ENCODE data around the gene TIMM22.

The TIMM22 gene

GRCh38 chr17:1003633-1003971 is 6.7 kb downstream of the TIMM22 start:
- no peak for DNase-seq

GRCh38 chr17:1003972-1004768 is 7.2 kb downstream of the TIMM22 start:
- DNase-seq, result no peak

GRCh38 chr17:1004769-1005295 is 7.9 kb downstream of the TIMM22 start:
- DNase-seq, result no peak

GRCh38 chr17:1005361-1005946 is 8.5 kb downstream of the TIMM22 start:
- DNase-seq, result no peak

GRCh38 chr17:1006054-1006453 is 9.1 kb downstream of the TIMM22 start:
- no peak for DNase-seq

- DNase-seq, result no peak
These were observed 10.5 kb downstream of the TIMM22 start for GRCh38 chr17:1007310-1008007.

GRCh38 chr17:1008008-1008761 is 11.3 kb downstream of the TIMM22 start:
- DNase-seq, result no peak

- no peak for DNase-seq
These were observed 12.5 kb downstream of the TIMM22 start for GRCh38 chr17:1009229-1010085.

- no peak for DNase-seq
These were observed 13.1 kb downstream of the TIMM22 start for GRCh38 chr17:1010086-1010450.

- DNase-seq, result no peak
These were observed 13.7 kb downstream of the TIMM22 start for GRCh38 chr17:1010586-1010985.

GRCh38 chr17:1011138-1011537 is 14.2 kb downstream of the TIMM22 start:
- no peak for DNase-seq

GRCh38 chr17:1011760-1012735 is 15.1 kb downstream of the TIMM22 start:
- no peak for DNase-seq

GRCh38 chr17:1012823-1013728 is 16.1 kb downstream of the TIMM22 start:
- DNase-seq, result no peak

- no peak for DNase-seq
These were observed 16.8 kb downstream of the TIMM22 start for GRCh38 chr17:1013729-1014090.

- DNase-seq, result no peak
These were observed 21.6 kb downstream of the TIMM22 start for GRCh38 chr17:1018547-1018946.

- DNase-seq, result no peak
These were observed 22.5 kb downstream of the TIMM22 start for GRCh38 chr17:1019451-1019850.

GRCh38 chr17:1021147-1021546 is 24.2 kb downstream of the TIMM22 start:
- no peak for DNase-seq

- DNase-seq, result no peak
These were observed 25.5 kb downstream of the TIMM22 start for GRCh38 chr17:1022278-1023024.

GRCh38 chr17:1024076-1024475 is 27.1 kb downstream of the TIMM22 start:
- DNase-seq, result no peak

Measured in KG1 (cell line).